ENCODE results near the gene MAP6.

MAP6 gene

GRCh38 chr11:75667255-75667830 lies 1.5 kb downstream of the MAP6 start:
- DNase-seq (ENCODE audit: low read depth in 1 of 2, low spot score in 1 of 2): no peak

GRCh38 chr11:75665990-75666389 lies 2.8 kb downstream of the MAP6 start:
- no peak for DNase-seq (ENCODE audit: low read depth in 1 of 2, low spot score in 1 of 2)

- DNase-seq (ENCODE audit: low read depth in 1 of 2, low spot score in 1 of 2): no peak
These were observed 3.7 kb downstream of the MAP6 start for GRCh38 chr11:75665126-75665525.

- DNase-seq (ENCODE audit: low read depth in 1 of 2, low spot score in 1 of 2): no peak
These were observed 4.4 kb downstream of the MAP6 start for GRCh38 chr11:75664389-75664788.

- no peak for DNase-seq (ENCODE audit: low read depth in 1 of 2, low spot score in 1 of 2)
These were observed 5.0 kb downstream of the MAP6 start for GRCh38 chr11:75663808-75664207.

- no peak for DNase-seq (ENCODE audit: low read depth in 1 of 2, low spot score in 1 of 2)
These were observed 9.0 kb downstream of the MAP6 start for GRCh38 chr11:75659836-75660235.

- DNase-seq (ENCODE audit: low read depth in 1 of 2, low spot score in 1 of 2): no peak
These were observed 12.7 kb downstream of the MAP6 start for GRCh38 chr11:75656044-75656727.

GRCh38 chr11:75655605-75656004 lies 13.2 kb downstream of the MAP6 start:
- DNase-seq (ENCODE audit: low read depth in 1 of 2, low spot score in 1 of 2): no peak

GRCh38 chr11:75654314-75654713 lies 14.5 kb downstream of the MAP6 start:
- no peak for DNase-seq (ENCODE audit: low read depth in 1 of 2, low spot score in 1 of 2)

GRCh38 chr11:75653532-75653931 lies 15.3 kb downstream of the MAP6 start:
- DNase-seq (ENCODE audit: low read depth in 1 of 2, low spot score in 1 of 2): no peak

- DNase-seq (ENCODE audit: low read depth in 1 of 2, low spot score in 1 of 2): no peak
These were observed 15.9 kb downstream of the MAP6 start for GRCh38 chr11:75652936-75653335.

GRCh38 chr11:75651218-75651617 lies 17.6 kb downstream of the MAP6 start:
- no peak for DNase-seq (ENCODE audit: low read depth in 1 of 2, low spot score in 1 of 2)

GRCh38 chr11:75650167-75650723 lies 18.6 kb downstream of the MAP6 start:
- DNase-seq (ENCODE audit: low read depth in 1 of 2, low spot score in 1 of 2): no peak

GRCh38 chr11:75644946-75645345 lies 23.9 kb downstream of the MAP6 start:
- DNase-seq (ENCODE audit: low read depth in 1 of 2, low spot score in 1 of 2): no peak

- no peak for DNase-seq (ENCODE audit: low read depth in 1 of 2, low spot score in 1 of 2)
These were observed 24.5 kb downstream of the MAP6 start for GRCh38 chr11:75644370-75644769.

- no peak for DNase-seq (ENCODE audit: low read depth in 1 of 2, low spot score in 1 of 2)
These were observed 26.3 kb downstream of the MAP6 start for GRCh38 chr11:75642402-75643113.

GRCh38 chr11:75639762-75640181 lies 29.1 kb downstream of the MAP6 start:
- no peak for DNase-seq (ENCODE audit: low read depth in 1 of 2, low spot score in 1 of 2)

- DNase-seq (ENCODE audit: low read depth in 1 of 2, low spot score in 1 of 2): no peak
These were observed 30.8 kb downstream of the MAP6 start for GRCh38 chr11:75637998-75638397.

- DNase-seq (ENCODE audit: low read depth in 1 of 2, low spot score in 1 of 2): no peak
These were observed 33.6 kb downstream of the MAP6 start for GRCh38 chr11:75635066-75635862.

GRCh38 chr11:75633409-75634066 lies 35.3 kb downstream of the MAP6 start:
- no peak for DNase-seq (ENCODE audit: low read depth in 1 of 2, low spot score in 1 of 2)

GRCh38 chr11:75632962-75633361 lies 35.9 kb downstream of the MAP6 start:
- no peak for DNase-seq (ENCODE audit: low read depth in 1 of 2, low spot score in 1 of 2)
